CD4-positive, CD25-positive, alpha-beta regulatory T cell (primary cell): ENCODE results near the gene KRT80. TPM values are rescaled to one million over a fixed set of nuclear protein-coding genes. Genes with fewer than 3 reads are reported as not detected.

ENCODE experiments used
- ATAC-seq, 2 donors: fragments of 150-1000 bp; cut with Tn5 transposase; one replicate each; pipeline ENCODE4 v1.10.0; 2021; ENCODE audit warnings: low read depth in 2 of 2, moderate number of reproducible peaks in 2 of 2, moderate library complexity in 1 of 2
- DNase-seq, 3 donors: peaks; one replicate each; pipeline versions ENCODE4 v3.0.0 to v3.0.0-alpha.2; 2012 to 2022; ENCODE audit warnings: mixed read lengths in 1 of 3
- H3K27ac ChIP-seq: one replicate; pipeline ENCODE4 v1.7.0; 2013; ENCODE audit warnings: mild to moderate bottlenecking, low read length; ENCODE audit not compliant: insufficient read depth, poor library complexity, severe bottlenecking
- H3K27me3 ChIP-seq: one replicate; pipeline ENCODE4 v1.7.0; 2013; ENCODE audit warnings: low read length; ENCODE audit not compliant: control insufficient read depth, insufficient read depth
- H3K36me3 ChIP-seq: one replicate; pipeline ENCODE4 v1.7.0; 2013; ENCODE audit warnings: mild to moderate bottlenecking, low read length, moderate library complexity; ENCODE audit not compliant: control insufficient read depth, insufficient read depth
- H3K4me1 ChIP-seq: 2 replicates; pipeline ENCODE4 v1.7.0; 2013; ENCODE audit warnings: mild to moderate bottlenecking, low read length; ENCODE audit not compliant: insufficient read depth, control insufficient read depth, poor library complexity, severe bottlenecking
- H3K4me3 ChIP-seq: one replicate; pipeline ENCODE4 v1.7.0; 2013; ENCODE audit warnings: low read depth, mild to moderate bottlenecking, low read length, moderate library complexity
- H3K9me3 ChIP-seq, 2 experiments: 1 replicate in 1 of 2; 2 replicates in 1 of 2; pipeline ENCODE4 v1.7.0; 2013; ENCODE audit warnings: low read length in 2 of 2, mild to moderate bottlenecking in 1 of 2, moderate library complexity in 1 of 2; ENCODE audit not compliant: control insufficient read depth in 2 of 2
- H3K27ac Mint-ChIP-seq, 3 donors: one replicate each; pipeline ENCODE4 v1.8.0; 2020 to 2022; ENCODE audit warnings: mild to moderate bottlenecking in 3 of 3, mixed read lengths in 3 of 3, moderate library complexity in 2 of 3
- H3K27me3 Mint-ChIP-seq: one replicate; pipeline ENCODE4 v1.8.0; 2022; ENCODE audit warnings: mild to moderate bottlenecking, mixed read lengths
- H3K36me3 Mint-ChIP-seq: one replicate; pipeline ENCODE4 v1.8.0; 2020; ENCODE audit warnings: mixed read lengths
- H3K4me1 Mint-ChIP-seq, 4 donors: one replicate each; pipeline ENCODE4 v1.8.0; 2020 to 2022; ENCODE audit warnings: mixed read lengths in 4 of 4, mild to moderate bottlenecking in 1 of 4
- H3K4me3 Mint-ChIP-seq, 4 donors: one replicate each; pipeline ENCODE4 v1.8.0; 2020 to 2022; ENCODE audit warnings: mild to moderate bottlenecking in 4 of 4, mixed read lengths in 4 of 4, moderate library complexity in 3 of 4
- H3K9me3 Mint-ChIP-seq, 7 donors: one replicate each; pipeline ENCODE4 v1.8.0; 2020 to 2022; ENCODE audit warnings: mixed read lengths in 7 of 7, mild to moderate bottlenecking in 3 of 7, moderate library complexity in 2 of 7
- polyA plus RNA-seq, 4 donors: library from polyadenylated mRNA; unstranded; fragments of 300-500 nt; fragmentation: Illumina TruSeq; gene quantifications; one replicate each; pipeline ENCODE4 v1.2.3, GENCODE V29; 2021
- total RNA-seq: library from RNA; stranded (reverse); gene quantifications from one replicate; pipeline ENCODE4 v1.2.3, GENCODE V29; 2022

KRT80 gene
- total and polyA plus RNA-seq, 5 donors from 2014 or later: not detected

DNA sequence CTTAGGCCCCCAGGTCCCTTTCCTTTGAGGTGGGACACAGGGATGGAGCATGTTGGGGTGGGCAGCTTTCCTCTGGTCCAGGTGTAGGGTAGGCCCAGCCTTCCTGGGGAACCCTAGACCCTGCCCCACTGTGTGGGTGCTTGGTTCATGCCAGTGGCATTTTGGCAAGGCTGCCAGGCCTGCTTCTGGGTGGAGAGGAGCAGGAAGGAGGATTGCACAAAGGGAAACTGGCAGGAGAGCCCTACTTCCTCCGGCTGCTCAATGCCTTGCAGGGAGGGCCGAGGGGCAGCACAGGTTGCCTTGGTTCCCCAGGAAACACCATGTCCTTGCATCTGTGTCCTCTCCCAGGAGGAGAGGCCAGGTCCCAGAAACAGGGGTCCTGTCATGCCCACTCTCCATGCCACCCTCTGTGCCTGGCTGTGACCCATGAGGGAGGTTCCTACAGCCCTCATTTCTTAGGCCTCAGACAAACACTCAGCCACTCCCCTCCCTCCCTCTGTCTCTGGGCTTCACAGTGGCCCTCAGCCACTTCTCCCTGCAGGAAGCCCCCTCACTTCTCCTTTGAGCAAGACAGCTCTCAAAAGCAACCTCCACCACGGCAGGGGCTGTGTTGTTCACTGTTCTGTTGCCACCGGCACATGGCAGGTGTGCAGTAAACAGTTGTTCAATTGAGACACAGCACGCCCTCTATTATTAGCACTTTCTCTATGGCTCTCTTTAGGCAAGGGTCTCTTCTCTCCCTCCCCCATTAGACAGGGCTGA lies 6.8 kb upstream of the KRT80 start:
- ATAC-seq (no peak), DNase-seq (no peak)
- H3K4me3 ChIP-seq: no peak overlapping the region
- H3K4me3 Mint-ChIP-seq: no peak overlapping the region
- H3K27ac ChIP-seq: no peak overlapping the region
- H3K36me3 ChIP-seq: no peaks in the 10 kb centered on the region
- peaks cover 2% of the 10 kb centered on the region for H3K27me3 ChIP-seq
- peaks cover 0 to 6% (median 2%) of the 10 kb centered on the region in 4 donors for H3K4me1 Mint-ChIP-seq
- no peak overlapping the region for H3K27ac Mint-ChIP-seq
- no peaks in the 10 kb centered on the region for H3K36me3 Mint-ChIP-seq
- no peaks in the 10 kb centered on the region for H3K9me3 ChIP-seq
- peaks cover 12% of the 10 kb centered on the region for H3K27me3 Mint-ChIP-seq
- H3K4me1 ChIP-seq: no peaks in the 10 kb centered on the region
- H3K9me3 Mint-ChIP-seq: peaks cover 0 to 2% (median 0%) of the 10 kb centered on the region in 7 donors

DNA sequence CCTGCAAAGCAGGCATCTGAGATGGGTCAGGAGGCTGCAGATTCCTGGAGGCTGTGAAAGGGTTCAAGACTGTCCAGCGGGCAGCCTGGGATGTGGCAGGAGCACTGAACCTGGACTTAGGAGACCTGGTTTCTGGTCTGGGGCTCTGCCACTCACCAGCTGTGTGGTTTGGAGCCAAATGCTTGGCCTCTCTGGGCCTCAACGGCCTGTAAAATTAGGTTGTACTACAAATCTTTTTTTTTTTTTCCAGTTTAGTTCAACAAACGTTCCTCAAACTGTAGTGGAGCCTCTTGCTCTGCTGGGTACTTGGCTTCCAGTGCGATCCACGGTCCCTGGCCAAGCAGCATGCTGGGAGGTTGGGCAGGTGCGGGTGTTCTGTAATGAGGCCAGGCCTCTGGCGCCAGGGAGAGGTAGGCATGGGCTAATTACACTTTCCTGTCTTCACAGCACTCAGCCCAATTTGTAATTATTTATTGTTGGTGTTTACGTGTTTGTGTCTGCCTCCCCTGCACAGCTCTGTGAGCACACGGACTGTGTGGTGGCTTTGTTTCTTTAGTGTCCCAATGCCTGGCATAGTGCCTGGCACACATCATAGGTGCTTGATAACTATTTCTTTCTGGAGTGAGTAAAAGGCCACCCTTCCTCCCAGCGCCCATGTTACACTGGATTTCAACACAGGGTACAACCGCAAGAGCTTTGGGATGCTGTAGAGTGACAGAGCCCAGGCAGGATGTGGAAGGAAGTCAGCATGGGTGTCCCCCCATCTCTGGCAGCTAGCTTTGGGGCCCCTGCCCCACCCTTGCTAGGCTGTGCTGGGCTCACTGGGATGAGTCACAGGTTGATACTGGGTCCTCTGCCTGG lies 5.8 kb upstream of the KRT80 start:
- peaks cover 12% of the 10 kb centered on the region for H3K27me3 Mint-ChIP-seq
- peaks cover 0 to 6% (median 0%) of the 10 kb centered on the region in 4 donors for H3K4me1 Mint-ChIP-seq
- Histone ChIP-seq H3K4me1 (no peaks in the 10 kb centered on the region), H3K4me3 (no peak overlapping the region), H3K27me3 (no peaks in the 10 kb centered on the region), H3K27ac (no peak overlapping the region), H3K9me3 (no peaks in the 10 kb centered on the region), H3K36me3 (no peaks in the 10 kb centered on the region)
- peaks cover 0 to 1% (median 0%) of the 10 kb centered on the region in 7 donors for H3K9me3 Mint-ChIP-seq
- ATAC-seq: peak; percentile 16 to 18
- H3K36me3 Mint-ChIP-seq: no peaks in the 10 kb centered on the region
- no peak for DNase-seq
- no peak overlapping the region for H3K4me3 Mint-ChIP-seq
- no peak overlapping the region for H3K27ac Mint-ChIP-seq

DNA sequence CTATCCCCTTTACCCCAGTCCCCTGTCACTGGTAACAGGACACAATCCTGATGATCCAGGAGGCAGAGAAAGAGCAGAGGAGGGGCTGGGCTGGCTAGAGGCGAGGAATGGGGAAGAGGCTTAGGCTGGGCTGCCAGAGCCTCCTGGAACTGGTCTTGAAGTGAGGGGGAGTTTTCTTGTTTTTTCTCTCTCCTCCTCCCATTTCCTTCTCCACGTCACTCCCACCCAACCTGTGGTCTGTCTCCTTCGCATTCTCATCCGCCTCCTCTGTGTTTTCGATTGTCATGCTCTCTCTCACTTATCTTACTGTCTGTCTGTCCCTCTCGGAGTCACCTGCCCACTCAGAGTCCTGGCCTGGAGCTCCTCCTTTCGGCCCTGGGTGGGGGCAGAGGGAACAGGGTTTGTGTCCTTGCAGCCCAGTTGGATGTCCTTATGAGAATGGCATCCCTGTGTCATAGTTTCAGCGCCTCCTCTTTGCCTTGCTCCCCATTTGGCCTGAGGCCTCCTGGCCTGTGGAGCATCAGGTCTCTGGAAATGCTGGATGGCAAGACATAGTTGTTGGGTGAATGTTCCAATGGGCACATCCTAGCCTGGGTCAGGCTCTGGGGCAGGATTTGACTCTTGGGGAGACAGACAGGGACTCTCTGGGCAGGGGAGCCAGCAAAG lies 3.4 kb upstream of the KRT80 start:
- Histone ChIP-seq H3K27me3 (no peaks in the 10 kb centered on the region), H3K4me3 (no peak overlapping the region), H3K4me1 (no peaks in the 10 kb centered on the region), H3K27ac (no peak overlapping the region), H3K36me3 (no peaks in the 10 kb centered on the region), H3K9me3 (no peaks in the 10 kb centered on the region)
- no peak overlapping the region for H3K4me3 Mint-ChIP-seq
- peaks cover 0 to 6% (median 0%) of the 10 kb centered on the region in 4 donors for H3K4me1 Mint-ChIP-seq
- H3K27me3 Mint-ChIP-seq: no peaks in the 10 kb centered on the region
- H3K27ac Mint-ChIP-seq: no peak overlapping the region
- DNase-seq (no peak), ATAC-seq (no peak)
- no peaks in the 10 kb centered on the region for H3K36me3 Mint-ChIP-seq
- H3K9me3 Mint-ChIP-seq: peaks cover 0 to 1% (median 0%) of the 10 kb centered on the region in 7 donors

DNA sequence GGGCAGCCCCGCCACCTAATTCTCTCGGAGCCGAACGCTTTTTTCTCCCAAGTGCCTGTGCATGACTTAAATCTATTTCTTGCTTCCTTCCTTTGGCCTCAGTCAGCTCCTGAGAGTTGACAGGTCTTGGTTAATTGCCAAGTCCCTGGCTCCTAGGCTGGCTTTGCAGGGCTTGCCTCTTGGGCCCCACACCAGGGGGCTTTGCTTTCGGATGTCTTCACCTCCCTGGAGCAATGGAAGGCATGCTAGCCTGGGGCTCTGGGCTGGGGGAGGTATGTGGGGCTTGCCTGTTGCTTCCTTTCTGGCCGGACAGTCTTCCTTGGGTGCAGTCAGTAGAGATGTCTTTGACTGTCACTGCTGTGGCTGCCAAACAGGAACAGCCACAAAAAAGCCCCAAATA lies 2.2 kb upstream of the KRT80 start:
- H3K4me1 ChIP-seq: no peaks in the 10 kb centered on the region
- ATAC-seq: no peak
- H3K27me3 Mint-ChIP-seq: no peaks in the 10 kb centered on the region
- H3K4me3 Mint-ChIP-seq: no peak overlapping the region
- no peak overlapping the region for H3K27ac ChIP-seq
- no peak overlapping the region for H3K27ac Mint-ChIP-seq
- DNase-seq: no peak
- H3K4me1 Mint-ChIP-seq: peaks cover 0 to 5% (median 0%) of the 10 kb centered on the region in 4 donors
- H3K27me3 ChIP-seq: no peaks in the 10 kb centered on the region
- H3K4me3 ChIP-seq: no peak overlapping the region
- H3K36me3 ChIP-seq: no peaks in the 10 kb centered on the region
- H3K9me3 Mint-ChIP-seq: no peaks in the 10 kb centered on the region
- H3K9me3 ChIP-seq: no peaks in the 10 kb centered on the region
- no peaks in the 10 kb centered on the region for H3K36me3 Mint-ChIP-seq

DNA sequence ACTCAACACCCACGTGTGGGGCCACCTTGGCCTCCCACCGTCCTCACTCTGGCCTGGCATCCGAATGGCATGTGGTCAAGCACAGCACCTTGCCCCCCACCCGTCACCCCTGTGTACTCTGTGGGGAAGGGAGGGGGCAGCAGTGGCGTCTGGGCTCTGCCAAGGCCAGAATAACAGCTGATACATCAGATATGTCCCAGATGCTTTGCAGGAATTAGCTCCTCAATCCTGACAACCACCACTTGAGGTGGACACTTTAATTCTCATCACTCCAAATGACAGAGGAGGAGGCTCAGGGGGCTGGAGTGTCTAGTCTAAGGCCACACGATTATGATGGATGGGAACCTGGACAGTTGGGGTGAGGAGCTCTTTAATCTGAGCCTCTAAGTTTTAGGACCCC lies 1.7 kb upstream of the KRT80 start:
- peaks cover 0 to under 1% (median 0%) of the 10 kb centered on the region in 4 donors for H3K4me1 Mint-ChIP-seq
- H3K27me3 Mint-ChIP-seq: no peaks in the 10 kb centered on the region
- no peaks in the 10 kb centered on the region for H3K9me3 ChIP-seq
- no peaks in the 10 kb centered on the region for H3K4me1 ChIP-seq
- DNase-seq (no peak), ATAC-seq (no peak)
- H3K27ac ChIP-seq: no peak overlapping the region
- no peak overlapping the region for H3K27ac Mint-ChIP-seq
- H3K36me3 ChIP-seq: no peaks in the 10 kb centered on the region
- no peaks in the 10 kb centered on the region for H3K36me3 Mint-ChIP-seq
- no peak overlapping the region for H3K4me3 ChIP-seq
- no peaks in the 10 kb centered on the region for H3K27me3 ChIP-seq
- H3K9me3 Mint-ChIP-seq: no peaks in the 10 kb centered on the region
- no peak overlapping the region for H3K4me3 Mint-ChIP-seq

DNA sequence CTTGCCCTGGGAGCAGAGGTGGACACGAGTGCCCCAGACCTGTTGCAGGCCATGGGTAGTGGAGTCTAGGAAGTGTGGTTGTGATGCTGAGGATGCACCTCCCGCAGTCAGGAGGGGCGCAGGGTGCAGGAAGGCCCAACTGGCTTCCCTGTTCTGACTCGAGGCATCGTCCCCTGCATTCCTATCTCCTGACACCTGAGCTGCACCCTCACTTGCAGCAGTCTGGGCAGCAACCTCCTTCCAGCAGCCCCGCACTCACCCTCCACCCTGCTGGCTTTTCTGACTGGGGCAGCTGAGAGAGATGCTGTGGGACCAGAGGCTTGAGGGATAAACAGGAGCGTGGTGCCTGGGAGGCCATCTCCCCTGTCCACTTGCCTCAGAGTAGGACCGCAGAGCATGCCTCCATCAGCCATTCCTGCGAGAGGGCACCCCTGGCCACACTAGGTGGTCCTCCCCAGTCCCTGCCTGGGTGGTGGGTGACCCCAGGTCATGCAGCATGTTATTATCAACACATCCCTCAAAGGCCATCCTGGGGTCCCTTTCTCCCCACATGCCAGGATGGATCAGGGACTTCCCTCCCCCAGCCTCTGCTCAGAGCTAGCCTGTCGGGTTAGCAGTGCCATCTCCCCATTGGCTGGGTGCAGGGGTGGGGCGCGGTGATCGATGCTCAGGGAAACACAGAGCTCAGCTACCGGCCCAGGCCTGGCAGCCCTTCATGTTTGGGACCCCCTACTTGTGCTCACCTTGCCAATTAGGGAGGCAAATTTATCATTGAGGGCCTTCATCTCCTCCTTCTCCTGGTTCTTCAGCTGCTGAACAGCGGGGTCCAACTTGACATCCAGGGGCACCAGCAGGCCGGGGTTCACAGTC lies 719 bp downstream of the KRT80 start:
- Histone ChIP-seq H3K27me3 (no peaks in the 10 kb centered on the region), H3K4me3 (no peak overlapping the region), H3K9me3 (no peaks in the 10 kb centered on the region), H3K36me3 (no peaks in the 10 kb centered on the region), H3K27ac (no peak overlapping the region), H3K4me1 (no peaks in the 10 kb centered on the region)
- Mint-ChIP-seq H3K4me1 (no peaks in the 10 kb centered on the region), H3K36me3 (no peaks in the 10 kb centered on the region), H3K27me3 (no peaks in the 10 kb centered on the region), H3K27ac (no peak overlapping the region), H3K9me3 (no peaks in the 10 kb centered on the region), H3K4me3 (no peak overlapping the region)
- DNase-seq: no peak
- ATAC-seq: no peak
